ENCODE data around the gene LIN28A.

LIN28A gene

DNA sequence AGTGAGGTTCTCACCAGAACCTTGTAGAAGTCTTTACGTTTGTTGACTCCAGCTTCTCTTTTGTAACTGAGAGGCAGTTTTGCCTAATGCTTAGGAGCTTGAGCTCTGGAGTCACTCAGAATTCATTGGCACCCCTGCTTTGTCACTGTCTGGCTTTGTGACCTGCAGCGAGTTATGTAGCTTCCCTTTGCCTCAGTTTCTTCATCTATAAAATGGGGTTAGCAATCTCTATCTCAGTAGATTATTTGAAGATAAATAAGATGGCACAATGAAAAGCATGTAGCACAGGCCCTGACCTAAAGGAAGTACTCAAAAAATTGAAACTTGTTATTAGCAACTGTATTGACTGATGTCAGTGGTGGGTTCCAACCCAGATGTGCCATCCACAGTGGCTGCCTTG, 29.6 kb downstream of the LIN28A start:
- no peak for DNase-seq

DNA sequence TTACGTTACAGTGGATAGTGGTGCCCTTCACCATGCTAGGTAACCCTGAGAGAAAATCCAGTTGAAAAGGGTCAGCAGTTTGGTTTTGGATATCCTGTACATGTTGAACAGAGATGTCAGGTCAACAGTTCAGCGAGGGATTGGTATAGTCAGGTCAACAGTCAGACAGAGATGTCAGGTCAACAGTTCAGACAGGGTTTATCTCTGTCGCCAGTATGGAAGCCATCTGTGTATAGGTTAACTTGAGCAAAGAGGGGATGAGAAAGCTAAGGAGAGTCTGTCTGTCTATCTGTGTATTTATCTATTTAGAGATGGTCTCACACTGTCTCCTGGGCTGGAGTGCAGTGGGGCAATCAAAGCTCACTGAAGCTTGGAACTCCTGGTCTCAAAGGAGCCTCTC, 39.3 kb downstream of the LIN28A start:
- DNase-seq, result no peak

DNA sequence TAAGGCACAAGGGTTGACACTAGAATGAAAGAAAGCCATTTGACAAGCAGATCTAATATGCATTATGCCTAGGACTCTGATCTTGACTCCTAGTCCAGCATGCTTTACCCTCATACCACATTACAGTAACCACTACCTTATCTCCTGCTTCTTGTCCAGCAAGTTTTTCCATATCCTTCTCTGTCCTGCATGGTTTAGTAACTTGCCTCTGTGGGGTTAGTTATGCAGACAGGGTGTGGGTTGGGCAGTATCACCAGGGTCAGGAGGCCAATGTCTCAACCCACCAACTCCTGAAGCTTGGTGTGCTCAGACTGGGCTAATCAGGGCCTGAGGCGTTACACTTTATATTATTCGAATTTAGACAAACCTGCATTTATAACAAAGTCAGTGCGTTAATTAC, 40.3 kb downstream of the LIN28A start:
- DNase-seq, result no peak

DNA sequence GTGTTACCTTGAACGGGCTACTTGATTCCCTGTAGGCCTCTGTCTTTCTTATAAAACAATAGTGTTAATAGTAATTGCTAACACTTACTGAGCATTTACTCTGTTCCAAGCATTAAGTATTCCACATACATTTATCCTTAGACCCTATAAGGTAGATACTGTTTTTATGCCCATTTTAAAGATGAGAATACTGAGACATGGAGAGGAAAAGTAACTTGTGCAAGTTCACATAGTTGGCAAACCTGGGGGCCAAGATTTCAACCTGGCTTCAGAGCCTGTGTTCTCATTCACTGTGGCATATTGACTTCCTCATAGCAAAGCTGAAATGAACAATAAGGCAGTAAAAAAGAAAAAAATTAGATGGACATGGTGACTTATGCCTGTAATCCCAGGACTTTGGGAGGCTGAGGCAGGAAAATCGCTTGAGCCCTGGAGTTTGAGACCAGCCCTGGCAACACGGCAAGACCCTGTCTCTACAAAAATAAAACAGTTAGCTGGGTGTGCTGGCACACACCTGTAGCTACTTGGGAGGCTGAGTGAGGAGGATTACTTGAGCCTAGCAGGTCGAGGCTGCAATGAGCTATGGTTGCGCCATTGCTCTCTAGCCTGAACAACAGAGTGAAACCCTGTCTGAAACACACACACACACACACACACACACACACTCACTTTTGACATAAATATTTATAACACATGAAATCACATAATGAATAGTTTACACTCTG, 42.0 kb downstream of the LIN28A start:
- no peak for DNase-seq

DNA sequence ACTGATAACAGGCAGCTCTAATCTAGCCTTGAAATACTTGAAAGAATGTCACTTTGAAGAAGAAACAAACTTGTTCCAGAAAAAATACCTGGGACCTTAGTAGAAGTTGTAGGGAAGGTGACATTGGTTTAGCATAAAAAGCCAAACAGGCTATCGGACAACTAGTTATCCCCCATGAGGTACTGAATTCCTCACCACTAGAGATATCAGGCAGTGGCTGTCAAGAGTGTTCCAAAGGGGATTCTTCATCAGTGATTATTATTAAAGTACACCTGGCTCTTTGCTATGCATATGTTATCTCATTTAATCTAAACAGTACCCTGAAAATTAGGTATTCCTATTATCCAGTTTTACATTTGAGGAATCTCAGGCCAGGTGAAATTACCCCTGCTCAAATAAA, 48.5 kb downstream of the LIN28A start:
- no peak for DNase-seq

DNA sequence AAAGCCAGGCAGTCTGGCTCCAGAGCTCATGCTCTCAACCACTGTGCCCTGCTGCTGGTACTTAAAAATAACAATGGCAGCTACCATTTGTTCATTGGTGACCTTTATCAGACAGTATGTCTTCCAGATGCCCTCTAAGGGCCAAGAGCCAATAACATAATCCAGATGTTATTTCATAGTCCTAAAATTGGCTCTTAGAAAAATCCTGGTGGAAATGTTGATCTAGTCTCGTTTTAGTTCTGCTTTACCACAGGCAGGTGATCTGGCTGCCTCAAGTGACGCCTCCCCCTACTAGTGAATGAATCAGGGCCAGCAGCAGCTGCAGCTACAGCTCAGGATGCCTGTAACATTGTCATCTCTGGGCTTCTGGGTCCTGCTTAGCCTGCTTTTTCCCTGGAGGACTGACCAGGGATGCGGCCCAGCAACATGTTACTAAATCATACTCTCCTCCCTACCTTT, 49.0 kb downstream of the LIN28A start:
- peak; percentile 76 for DNase-seq

DNA sequence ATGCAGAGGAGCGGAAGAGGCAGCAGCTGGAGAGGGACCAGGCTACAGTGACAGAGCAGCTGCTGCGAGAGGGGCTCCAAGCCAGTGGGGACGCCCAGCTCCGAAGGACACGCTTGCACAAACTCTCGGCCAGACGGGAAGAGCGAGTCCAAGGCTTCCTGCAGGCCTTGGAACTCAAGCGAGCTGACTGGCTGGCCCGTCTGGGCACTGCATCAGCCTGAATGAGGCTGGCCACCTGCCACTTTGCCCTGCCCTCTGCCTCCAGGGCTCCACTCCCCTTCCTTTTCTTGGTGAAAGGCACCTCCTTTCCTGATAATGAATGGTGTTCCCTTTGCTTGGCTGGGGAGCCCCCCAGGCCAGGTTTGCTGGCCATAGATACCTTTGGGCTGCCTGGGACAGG, 58.3 kb downstream of the LIN28A start:
- DNase-seq, result peak; percentile 76

DNA sequence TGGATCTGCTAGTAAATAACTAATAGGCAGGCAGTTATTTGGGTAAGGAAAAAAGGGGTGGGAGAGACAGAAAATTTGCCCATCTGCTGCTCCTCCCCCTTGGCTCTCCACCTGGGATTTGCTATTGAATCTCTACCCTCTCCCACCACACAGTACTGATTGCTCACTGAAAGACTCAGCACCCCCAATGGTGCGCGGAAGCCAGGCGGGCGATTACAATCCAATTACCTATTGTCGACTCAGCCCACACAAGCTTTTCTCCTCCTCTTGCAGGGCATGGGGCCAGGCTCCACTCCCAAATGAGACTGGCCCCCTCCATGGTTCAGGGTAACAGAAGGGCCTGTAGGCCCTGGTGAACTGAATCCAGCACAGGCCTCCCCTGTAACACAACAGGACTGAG, 58.9 kb downstream of the LIN28A start:
- DNase-seq, result peak; percentile 90

DNA sequence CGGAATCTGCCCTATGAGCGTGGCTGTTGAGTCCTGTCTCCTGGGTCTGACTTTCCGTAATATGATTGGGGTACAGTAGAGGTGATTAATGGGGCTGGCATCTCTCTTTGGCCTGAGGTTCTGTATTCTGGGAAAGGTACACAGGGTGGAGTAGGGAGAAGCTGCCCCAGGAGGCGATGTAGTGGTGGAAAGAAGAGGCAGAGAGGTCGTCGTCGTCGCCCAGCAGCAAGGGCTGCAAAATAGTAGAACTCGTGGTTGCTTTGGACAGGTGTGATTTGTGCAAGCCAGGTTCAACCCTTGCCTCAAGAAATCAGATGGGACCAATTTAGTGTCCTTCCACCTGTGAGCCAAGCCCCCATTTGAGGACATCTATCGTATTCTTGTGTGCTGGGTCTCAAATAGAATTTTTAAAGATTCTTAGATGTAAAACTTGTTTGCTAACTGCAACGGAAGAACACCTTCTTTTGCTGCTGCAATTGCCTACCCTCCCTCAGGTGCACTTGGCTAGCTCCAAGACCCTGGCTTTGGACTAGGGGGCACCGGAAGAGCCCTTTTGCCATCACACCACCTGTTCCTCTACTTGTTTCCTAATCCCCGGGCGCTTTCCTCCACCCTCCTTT, 60.4 kb downstream of the LIN28A start:
- no peak for DNase-seq

DNA sequence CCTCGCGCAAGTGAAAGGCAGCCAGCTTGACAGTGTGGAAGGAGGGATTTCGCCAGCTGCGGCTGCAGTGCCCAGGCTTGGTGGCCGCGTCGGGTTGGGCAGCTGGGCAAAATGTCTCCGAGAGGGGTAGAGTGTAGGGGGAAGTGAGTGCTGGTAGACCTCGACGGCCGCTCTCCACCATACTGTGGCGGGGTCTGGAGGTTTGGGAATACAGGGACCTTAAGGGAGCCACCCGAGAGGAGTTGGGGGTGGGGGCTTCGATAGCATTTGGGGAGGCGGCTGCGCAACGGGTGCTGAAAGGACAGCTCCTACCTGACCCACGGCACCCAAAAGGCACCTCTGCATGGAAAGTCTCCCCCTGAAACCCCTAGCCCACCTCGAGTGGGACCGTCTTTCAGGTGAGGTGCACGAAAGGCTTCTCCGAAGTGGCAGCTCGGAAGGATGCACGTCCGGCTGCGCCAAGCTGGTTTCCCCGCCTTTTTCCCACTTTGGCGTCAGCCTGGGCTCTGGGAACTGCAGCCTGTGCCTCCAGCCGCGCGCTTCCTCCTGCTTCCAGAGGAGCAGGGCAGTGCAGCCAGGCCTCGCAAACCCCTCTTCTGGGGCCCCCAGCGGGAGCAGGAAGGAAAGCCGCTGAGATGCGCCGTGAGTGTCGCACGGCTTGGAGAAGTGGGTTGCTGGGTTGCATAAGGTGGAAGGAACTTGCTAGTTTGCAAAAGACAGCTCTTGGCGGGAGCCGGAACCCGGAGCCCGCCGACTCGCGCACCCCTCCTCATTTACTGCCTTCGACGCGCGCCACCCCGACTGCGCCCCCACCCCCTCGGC, 61.1 kb downstream of the LIN28A start:
- peak; percentile 85 for DNase-seq

DNA sequence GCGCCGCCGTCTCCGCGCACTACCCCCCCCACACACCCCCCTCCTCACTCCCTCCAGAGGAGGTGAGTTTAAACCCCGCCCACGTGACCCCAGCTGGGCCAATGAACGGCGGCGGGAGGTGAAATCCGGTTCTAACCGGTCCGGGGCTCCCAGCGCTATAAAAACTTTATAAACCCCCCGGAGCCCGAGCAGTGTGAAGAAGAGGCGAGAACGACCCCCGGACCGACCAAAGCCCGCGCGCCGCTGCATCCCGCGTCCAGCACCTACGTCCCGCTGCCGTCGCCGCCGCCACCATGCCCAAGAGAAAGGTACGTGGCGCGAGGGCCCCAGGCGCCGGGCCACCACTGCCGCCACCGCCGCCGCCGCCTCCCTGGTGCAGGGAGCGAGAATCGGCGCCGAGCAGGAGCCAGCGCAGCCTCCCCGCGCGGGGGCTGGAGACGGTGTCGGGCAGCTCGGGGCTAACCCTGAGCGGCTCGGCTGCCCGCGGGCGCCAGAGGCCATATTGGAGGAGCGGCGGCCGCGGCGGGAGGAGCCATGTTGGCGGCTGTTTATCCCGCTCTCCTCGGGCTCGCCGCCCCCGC, 61.8 kb downstream of the LIN28A start, which contains the start of gene HMGN2:
HMGN2 (plus strand) TSS at position 121 of the 581 bp plus-strand sequence; CDS start at position 294, 173 bp downstream.
- peak; percentile 97 for DNase-seq

DNA sequence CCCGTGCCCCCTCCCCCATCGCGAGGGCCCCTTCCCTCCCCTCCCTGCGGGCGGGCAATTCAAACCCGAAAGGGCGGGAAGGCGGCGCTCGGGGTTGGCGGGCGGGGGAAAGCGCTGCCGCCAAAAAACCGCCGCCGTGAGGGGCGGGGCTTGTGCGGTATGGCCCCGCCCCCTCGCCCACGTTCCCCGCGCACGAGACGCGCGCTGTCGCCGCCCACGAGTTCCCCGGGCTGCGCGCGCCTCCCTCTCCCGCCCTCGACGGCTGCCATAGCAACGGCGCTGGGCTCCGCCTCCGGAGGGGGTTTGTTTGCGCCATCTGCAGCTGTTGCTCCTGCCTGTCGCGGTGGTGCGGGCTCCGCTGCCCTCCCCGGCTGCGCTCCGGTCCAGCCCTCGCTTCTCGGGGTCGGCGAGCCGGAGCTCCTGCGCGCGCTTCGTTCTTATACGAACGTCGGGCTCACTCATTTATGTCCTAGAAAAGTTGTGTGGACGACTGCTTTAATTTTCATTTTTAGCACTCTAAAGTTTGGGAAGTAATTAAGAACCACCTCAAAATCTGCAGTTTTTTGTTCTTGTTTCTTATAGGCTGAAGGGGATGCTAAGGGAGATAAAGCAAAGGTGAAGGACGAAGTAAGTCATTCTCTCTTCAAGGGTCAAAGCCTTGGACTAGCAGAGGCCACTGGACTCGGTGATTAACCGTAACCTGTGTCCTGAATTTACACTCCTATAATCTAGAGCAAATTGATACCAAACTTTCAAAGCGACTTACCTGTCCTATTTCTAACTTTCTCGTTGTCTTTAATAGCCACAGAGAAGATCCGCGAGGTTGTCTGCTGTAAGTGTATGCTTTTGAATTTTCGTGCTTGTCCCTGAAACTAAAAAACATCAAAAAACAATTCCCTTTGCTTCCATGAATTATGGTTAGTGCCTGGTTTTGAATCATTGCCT, 62.6 kb downstream of the LIN28A start:
- DNase-seq, result peak; percentile 91

DNA sequence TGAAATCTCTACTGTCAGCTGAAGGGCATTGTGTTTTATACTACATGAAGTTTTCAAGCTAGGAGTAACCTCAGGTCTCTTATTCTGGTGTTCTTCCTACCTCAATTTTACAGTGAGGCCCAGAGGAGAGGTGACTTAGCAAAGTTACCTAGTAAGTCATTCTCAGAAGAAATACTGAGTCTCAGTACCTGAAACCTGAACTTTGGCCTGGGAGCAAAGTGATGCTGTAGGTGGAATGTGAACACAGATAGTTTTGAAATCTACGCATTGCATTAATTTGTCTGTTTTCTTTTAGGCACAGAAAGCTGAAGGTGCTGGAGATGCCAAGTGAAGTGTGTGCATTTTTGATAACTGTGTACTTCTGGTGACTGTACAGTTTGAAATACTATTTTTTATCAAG, 64.2 kb downstream of the LIN28A start:
- no peak for DNase-seq

DNA sequence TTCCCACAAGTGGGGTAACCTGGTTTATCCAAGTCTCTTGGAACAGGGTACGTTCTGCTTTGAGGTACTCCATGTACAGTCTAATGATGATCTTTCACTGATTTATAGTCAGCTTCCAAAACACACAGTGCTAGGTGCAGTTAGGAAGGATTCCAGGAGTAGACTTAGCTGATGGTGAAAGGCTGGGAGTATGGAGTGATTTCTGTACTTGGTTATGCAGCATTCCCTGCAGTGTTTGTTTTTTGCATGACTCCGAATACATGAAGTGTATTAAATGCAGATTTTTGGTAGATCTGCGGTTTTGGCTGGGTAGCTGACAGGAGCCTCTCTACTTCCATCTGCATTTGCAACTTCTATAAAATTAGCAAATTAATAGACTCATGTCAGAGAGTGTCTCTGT, 65.4 kb downstream of the LIN28A start:
- DNase-seq, result no peak

DNA sequence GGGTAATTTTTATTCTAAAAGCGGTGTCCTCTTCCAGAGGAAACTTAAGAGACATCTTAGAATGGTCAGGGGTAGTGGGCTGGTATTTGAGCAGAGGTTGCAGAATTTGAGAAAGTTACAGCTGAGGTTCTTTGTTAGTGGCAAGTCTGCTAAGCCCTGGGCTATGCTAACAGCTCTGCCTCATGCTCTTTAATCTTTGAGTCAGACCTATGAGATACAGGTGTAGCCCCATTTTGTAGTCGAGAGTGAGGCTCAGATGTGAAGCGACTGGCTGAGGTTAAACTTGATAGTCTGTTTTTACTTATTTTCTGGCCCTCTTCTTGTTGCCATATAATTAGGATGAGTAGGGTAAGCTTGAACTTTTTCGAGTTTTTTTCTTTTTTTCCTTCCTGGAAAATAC, 66.3 kb downstream of the LIN28A start:
- no peak for DNase-seq

DNA sequence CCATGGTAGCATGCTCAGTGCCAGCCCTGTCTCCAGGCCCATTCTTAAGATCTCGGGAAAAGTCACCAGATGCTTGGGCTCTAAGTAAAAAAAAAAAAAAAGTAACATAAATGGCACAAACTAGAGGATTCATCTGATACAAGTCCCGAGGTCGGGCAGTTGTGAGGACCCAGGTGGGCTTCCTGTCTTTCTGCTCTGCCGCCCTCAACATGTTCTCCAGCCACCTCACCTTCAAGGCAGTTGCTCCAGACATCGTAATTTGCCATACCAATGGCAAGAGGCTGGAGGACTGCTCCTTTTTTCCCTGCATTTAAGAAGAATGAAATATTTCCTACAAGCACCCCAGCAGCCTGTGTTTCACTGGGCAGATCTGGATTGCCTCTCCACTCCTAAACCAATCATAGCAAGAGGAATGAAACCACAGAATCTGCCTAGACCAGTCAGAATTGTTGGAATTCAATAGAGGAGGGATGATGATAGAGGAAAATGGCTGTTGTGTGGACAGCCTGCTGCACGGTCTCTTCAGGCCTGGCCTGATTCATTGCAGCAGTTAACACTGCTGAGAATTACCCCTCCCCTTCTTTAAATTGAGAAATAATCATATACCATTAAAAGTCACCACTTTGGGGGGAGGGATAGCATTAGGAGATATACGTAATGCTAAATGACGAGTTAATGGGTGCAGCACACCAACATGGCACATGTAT, 67.0 kb downstream of the LIN28A start:
- DNase-seq, result no peak

DNA sequence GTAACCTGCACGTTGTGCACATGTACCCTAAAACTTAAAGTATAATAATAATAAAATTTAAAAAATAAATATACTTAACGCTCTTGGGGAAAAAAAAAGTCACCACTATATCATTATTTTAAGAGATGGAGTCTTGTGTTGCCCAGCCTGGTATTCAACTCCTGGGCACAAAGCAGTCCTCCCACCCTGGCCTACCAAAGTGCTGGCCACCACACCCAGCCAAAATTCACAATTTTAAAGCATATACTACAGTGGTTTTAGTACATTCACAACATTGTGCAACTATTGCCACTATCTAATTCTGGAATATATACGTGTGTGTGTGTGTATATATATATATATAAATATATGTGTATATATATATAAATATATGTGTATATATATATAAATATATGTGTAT, 67.5 kb downstream of the LIN28A start:
- DNase-seq, result no peak

DNA sequence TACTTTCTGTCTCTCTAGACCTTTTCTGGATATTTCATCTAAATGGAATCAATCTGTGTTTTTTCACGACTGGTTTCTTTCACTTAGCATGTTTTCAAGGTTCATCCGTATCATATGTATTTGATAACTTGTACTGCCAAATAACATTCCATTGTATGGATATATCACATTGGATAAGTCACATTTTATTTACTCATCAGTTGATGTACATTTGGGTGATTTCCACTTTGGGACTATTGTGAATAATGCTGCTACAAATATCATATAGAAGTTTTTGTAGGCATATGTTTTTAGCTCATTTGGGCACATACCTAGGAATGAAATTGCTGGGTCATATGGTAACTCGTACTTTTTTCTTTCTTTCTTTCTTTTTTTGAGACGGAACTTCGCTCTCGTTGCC, 68.4 kb downstream of the LIN28A start:
- no peak for DNase-seq
